SK-N-SH treated with all-trans-retinoic acid at 6 μM for 48 hours (cell line): Measurements from ENCODE around the gene MAN1A2.

ENCODE experiments used
- ARNTL ChIP-seq: fragments of 450-650 bp; formaldehyde crosslinking; IDR thresholded peaks from 2 replicates; pipeline ENCODE4 v1.5.0; 2020; ENCODE audit warnings: low read depth, mild to moderate bottlenecking, moderate library complexity, borderline replicate concordance
- BACH2 ChIP-seq: fragments of 250-450 bp; sonication (Bioruptor Pico); IDR thresholded peaks from 2 replicates; pipeline ENCODE4 v1.9.0; 2021; ENCODE audit warnings: mild to moderate bottlenecking, borderline replicate concordance
- CSDC2 ChIP-seq: fragments of 250-450 bp; sonication (Bioruptor Pico); IDR thresholded peaks from 2 replicates; pipeline ENCODE4 v1.5.0; 2020; ENCODE audit warnings: mild to moderate bottlenecking, moderate library complexity
- ESRRG ChIP-seq: fragments of 250-450 bp; sonication (Bioruptor Pico); IDR thresholded peaks from 2 replicates; pipeline ENCODE4 v1.6.1; 2021; ENCODE audit warnings: mild to moderate bottlenecking
- GLIS3 ChIP-seq: fragments of 250-450 bp; sonication (Bioruptor Pico); IDR thresholded peaks from 2 replicates; pipeline ENCODE4 v1.5.0; 2020; ENCODE audit warnings: mild to moderate bottlenecking, moderate library complexity
- ISL1 ChIP-seq: fragments of 250-450 bp; sonication (Bioruptor Pico); IDR thresholded peaks from 2 replicates; pipeline ENCODE4 v2.1.2; 2022; ENCODE audit warnings: mild to moderate bottlenecking, moderate library complexity
- PATZ1 ChIP-seq: fragments of 250-450 bp; sonication (Bioruptor Pico); IDR thresholded peaks from 2 replicates; pipeline ENCODE4 v1.8.0; 2020; ENCODE audit warnings: mild to moderate bottlenecking, moderate library complexity, borderline replicate concordance
- SNAI2 ChIP-seq: fragments of 250-450 bp; sonication (Bioruptor Pico); IDR thresholded peaks from 2 replicates; pipeline ENCODE4 v1.5.0; 2020; ENCODE audit warnings: mild to moderate bottlenecking, moderate library complexity
- TCF4 ChIP-seq: fragments of 250-450 bp; sonication (Bioruptor Pico); IDR thresholded peaks from 2 replicates; pipeline ENCODE4 v1.8.0; 2021; ENCODE audit warnings: mild to moderate bottlenecking, moderate library complexity, borderline replicate concordance
- ZFP3 ChIP-seq: fragments of 250-450 bp; sonication (Bioruptor Pico); IDR thresholded peaks from 2 replicates; pipeline ENCODE4 v1.5.0; 2020; ENCODE audit warnings: mild to moderate bottlenecking, moderate library complexity
- ZNF70 ChIP-seq: fragments of 450-650 bp; formaldehyde crosslinking; IDR thresholded peaks from 2 replicates; pipeline ENCODE4 v1.5.0; 2020; ENCODE audit warnings: mild to moderate bottlenecking, moderate library complexity
- ZNF8 ChIP-seq: fragments of 450-650 bp; formaldehyde crosslinking; IDR thresholded peaks from 2 replicates; pipeline ENCODE4 v1.5.0; 2020; ENCODE audit warnings: mild to moderate bottlenecking, moderate library complexity

DNA sequence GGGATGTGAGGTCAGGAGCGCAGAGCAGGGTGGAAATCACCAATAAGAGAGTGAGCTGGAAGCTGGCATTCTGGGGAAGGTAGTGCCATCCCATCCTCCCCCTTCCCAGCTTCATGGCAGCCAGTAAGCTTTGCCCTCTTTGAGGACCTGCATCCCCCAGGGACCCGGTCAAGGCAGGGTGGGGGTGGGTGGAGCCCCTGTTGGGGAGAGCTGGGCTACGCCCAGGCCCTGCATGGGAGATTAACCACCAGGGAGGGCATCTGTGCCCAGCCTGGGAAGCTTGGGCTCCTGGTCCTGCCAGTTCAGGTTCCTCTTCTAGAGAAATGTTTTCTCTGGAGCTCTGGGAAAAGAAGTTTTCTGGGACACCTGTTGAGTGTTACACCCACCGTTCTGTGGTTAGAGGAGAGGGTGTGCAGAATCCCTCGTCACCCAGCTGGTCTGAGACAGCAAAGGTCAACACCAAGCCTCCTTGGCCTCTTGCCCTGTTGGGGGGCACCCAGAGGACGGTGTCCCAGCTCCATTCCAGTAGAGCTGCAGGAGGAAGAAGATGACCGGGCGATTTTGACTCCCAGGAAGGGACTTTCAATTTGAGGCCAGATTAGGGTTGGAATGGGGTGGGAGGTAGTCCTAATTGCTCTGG lies 208.5 kb downstream of the MAN1A2 start:
- TF ChIP-seq ISL1 (CRISPR knock-in tag) (no peak), GLIS3 (CRISPR knock-in tag) (no peak), TCF4 (CRISPR knock-in tag) (no peak), ESRRG (no peak), PATZ1 (no peak), ZNF70 (no peak), ZFP3 (CRISPR knock-in tag) (no peak), SNAI2 (no peak), CSDC2 (CRISPR knock-in tag) (no peak), ZNF8 (CRISPR knock-in tag) (no peak), ARNTL (CRISPR knock-in tag) (no peak), BACH2 (CRISPR knock-in tag) (no peak)
